UCSD-AML1 (cell line): ENCODE results near the gene BCL2.

ENCODE experiments used
- DNase-seq: peaks from one replicate; lab custom pipeline; 2025; ENCODE audit not compliant: unreplicated experiment; lab: John Stamatoyannopoulos, UW

Gene BCL2

GRCh38 chr18:63161761-63162195 lies 157.8 kb downstream of the BCL2 start:
- DNase-seq, result no peak

DNA sequence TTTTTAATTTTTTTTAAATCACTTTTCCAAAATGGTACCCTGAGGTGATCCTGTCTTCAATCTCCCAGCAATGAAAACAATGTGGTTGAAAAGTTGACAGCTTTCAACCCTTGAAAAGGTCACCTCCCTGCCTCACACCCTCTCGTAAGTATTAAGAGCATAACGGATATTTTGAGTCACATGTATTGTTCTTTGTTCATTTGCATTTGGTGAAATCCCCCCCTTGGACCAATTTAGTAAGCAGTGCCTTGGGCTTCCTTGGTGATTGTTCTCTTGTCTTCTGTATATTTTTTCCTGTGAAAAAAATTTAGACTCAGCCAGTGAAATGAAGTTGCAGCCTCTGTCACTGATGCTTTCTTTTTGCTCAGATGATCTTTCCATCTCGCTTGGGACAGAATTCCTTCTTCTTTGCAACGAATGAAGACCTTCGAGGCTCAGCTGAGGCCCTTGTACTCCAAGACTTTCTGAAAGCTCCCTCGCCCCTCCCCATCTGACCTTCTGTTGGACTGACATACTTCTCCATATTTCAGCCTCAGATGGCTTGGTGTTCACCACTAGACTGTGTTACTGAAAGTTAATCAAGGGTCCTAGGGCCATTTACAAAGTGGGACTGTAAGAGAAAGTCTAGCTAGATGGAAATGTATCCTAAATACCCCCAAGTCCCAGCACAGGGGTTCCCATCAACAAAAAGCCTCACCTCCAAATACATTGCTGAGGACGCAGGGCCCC lies 158.4 kb downstream of the BCL2 start:
- no peak for DNase-seq

GRCh38 chr18:63160172-63160995 lies 159.2 kb downstream of the BCL2 start:
- no peak for DNase-seq

- DNase-seq, result no peak
Observed at GRCh38 chr18:63159590-63159989, 160.0 kb downstream of the BCL2 start.

GRCh38 chr18:63158676-63159291 lies 160.8 kb downstream of the BCL2 start:
- no peak for DNase-seq

DNA sequence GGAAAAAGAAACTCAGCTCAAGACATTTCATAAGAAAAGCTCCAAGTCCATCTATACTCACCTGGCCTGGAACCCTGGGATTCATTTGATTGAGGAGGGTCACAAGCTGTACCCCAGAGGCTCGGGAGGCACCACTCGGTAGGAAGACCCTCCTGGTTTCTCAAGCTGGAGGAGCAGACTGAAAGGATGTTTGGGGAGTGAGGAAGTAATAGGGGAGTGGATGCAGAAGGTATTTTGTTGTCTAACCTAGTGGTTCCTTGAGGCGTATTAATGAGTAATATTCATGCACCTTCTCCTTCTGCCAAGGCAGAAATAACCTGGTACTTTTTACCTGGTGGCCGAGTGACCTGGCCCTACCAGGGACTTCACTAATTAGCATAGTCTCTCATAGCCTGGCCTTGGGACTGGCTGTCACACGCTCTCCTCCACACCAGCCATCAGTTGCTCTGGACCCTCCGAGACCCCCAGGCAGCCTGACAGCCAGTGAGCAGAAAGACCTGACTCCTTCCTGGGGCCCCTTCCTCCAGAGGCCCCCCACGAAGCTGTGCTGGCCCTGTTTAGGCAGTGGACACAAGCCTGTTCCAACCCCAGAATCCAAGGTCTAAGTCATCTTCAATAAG lies 161.4 kb downstream of the BCL2 start:
- DNase-seq, result no peak

GRCh38 chr18:63157293-63158011 lies 162.1 kb downstream of the BCL2 start:
- no peak for DNase-seq

DNA sequence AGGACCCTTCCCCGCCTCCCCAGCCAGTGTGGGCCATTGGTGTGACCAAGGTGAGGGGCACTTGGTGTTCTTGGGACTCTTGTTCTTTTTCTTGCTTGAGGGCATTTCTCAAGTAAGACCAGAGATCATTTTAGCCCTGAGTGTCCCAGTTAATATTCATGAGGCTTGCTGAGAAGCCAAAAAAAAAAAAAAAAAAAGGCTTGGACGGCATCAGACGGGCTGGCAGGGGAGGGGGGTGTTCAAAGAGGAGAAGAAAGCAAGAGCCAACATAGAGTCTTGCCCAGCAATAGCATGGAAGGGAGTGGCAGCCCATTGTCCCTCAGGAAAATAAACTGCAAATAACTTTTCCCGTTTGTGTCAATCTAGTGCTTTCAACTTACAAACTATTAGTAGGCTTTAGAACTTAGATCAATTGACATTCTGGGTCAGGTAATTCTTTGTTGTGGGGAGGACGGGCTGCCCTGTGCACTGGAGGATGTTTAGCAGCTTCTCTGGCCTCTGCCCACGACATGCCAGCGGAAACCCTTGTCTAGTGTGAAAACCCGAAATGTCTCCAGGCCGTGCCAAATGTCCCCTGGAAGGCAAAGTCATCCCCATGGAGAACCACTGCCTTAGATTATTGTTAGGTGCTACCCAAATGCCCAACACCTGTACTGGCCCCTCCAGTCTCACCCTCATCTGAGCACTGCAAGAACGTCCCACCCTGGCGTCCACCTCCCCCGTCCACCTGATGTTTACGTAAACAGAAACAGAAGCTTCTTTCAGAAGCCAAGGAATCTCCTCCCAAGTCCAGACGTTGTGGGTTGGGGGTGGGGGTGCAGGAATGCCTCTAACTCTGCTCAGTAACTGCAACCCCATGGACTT lies 163.4 kb downstream of the BCL2 start:
- no peak for DNase-seq

DNA sequence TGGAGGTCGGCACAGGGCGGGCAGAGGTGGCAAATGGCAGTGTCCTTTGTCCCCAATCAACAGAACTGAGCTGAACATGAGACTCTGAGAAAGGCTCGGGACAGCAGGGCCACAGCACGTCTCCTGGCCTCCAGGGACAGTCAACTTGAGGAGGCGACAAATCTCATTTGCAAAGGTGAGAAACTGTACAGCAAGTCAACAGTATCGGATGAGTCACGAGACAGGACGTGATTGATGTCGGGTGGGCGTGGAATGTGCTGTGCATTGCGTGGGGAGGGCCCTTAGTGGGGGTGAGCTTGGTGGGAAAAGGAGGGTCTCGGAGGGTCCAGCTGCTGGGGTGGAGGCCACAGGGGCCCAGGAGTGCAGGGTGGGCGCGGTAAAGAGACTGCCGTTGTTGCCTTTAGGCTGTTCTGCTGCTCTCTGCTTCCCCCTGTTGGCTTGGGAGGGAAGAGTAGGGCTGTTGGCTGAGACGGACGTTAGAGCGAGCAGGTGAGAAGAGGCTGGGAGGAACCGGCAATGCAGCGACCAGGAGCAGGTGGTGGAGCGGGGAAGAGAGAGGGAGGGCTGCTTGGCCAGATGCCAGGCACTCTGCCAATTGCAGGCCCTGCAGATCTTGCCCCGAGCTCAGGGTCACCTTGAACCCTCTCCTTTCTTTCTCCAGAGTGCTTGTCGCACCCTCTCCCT lies 164.3 kb downstream of the BCL2 start:
- peak; percentile 51 for DNase-seq

DNA sequence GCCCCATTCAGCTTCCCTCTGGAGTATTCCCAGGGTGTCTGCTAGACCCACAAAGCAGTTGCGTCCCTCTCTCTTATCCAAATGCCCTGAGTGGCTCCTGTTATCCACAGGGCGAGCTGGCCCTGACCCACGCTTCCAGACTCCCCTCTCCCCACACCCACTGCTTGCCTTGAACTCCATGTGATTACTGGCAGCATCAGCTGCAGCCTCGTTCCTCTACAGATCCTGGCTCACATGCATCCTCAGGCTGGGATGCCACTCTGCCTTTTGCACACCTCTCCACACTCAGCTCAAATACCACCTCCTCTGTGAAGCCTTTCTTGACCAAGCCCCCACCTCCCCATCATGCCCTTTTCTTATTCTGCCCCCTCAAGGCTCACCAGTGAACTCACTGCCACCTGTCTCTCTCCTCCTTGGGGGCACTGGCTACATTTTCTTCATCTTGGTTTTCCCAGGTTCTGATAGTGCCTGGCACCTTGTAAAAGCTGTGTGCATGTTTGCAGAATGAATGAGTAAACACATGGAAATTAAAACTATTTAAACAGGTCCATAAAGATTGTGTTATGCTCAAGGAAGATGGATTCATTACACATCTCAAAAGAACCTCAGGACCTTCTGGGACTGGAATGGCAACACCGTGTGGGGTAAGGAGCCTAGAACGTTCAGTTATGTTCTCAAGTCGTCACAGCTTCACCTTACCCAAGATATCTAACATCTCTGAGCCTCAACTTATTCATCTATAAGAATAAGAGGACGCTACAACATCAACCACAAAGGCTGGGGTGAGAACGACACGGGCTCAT lies 165.0 kb downstream of the BCL2 start:
- no peak for DNase-seq

- DNase-seq, result no peak
Observed at GRCh38 chr18:63152791-63153190, 166.8 kb downstream of the BCL2 start.

DNA sequence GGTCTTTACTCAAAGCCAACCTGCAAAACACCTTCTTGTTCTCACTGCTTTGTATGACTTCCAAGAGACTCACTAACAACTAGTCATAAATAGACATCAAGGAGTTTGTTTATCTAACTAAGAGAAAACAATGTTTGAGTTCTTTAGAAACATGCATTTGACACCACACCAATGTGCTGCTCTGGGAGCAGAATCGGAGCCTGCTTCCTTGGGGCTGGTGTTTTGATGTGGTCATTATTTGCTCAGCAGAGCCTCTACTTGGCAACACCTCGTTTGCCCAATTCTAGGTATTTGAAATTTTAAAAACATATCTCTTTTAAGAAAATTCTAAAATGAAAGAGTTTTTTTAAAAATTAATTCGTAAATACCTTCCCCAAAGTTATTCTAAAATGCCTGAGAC lies 167.5 kb downstream of the BCL2 start:
- no peak for DNase-seq

DNA sequence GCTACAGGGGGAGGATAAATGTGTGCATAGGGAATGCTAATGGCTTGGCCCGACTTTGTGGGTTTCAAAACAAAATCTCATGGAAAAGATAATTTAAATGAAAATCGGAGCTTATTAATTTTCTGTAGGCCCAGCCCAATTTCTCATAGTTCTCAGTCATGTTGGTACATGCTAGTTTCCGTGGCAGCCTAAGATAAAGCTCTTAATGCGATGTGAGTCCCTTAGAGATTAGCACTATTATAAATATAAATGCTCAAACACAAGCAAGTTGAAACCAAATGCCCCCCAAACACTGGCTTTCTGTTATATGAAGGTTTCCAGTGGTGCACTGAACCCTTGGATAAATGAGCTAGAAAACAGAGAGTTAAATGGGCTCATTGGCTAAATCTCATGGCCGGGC lies 168.0 kb downstream of the BCL2 start:
- DNase-seq, result no peak

DNA sequence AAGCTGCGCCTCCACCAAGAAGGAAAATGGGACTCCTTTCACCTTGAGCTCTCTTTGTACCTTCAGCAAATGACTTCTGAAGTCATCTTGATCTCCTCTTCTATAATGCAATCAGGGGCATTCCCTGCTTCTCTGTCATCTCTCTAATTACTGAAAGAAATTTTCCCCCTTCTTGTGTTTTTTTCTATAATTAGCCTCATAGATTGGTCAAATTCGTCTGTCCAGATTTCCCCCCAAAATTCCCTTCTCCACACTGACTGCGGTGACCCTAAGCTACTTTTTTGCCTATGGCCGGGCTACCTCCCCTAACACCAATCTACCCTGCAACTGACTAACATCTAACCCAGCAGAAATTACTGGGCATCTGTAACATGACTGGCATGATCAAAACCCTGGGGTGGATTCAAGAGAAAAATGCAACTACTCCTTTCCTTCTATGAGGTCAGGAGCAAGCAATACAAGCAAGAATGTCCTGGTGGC lies 168.6 kb downstream of the BCL2 start:
- DNase-seq, result no peak

DNA sequence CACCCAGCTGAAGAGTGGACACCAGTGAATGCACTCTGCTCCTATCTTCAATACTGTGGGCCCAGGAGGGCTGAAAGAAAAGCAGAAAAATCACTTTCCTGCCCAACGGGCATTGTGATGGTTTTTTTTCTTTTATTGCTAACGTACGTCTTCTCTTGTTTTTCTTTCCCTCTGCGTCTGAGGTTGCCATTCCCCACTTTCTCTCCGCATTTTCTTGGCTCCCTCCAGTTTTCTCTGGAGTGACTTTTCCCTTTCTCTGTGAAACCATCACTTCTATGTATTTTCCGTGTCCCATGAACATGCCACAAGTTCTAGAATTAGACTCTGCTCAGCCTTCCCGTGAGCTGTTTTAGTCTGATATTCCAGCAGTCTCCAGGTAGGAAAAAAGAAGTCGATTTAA lies 169.2 kb downstream of the BCL2 start:
- no peak for DNase-seq

DNA sequence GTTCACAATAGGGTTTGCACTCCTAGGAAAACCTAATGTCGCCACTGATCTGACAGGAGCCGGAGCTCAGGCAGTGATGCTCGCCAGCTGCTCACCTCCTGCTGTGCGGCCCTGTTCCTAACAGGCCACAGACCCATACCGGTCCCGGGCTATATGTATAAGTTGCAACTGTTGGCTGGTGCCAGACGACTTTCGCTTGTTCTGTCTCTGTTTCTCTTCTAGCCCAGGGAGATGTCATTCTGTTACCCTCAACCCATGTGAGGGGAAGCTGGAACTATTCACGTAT lies 170.3 kb downstream of the BCL2 start:
- no peak for DNase-seq

- DNase-seq, result no peak
Observed at GRCh38 chr18:63148449-63149301, 170.9 kb downstream of the BCL2 start.

GRCh38 chr18:63147973-63148372 lies 171.6 kb downstream of the BCL2 start:
- DNase-seq, result no peak
